DMS114 treated with DMSO at 0.1 percent for 48 hours (cell line): Measurements from ENCODE around the gene APOL5.
"Not testable (repeated sequence)": the region's sequence is repeated elsewhere in the genome, so short reads cannot be mapped to it uniquely, and the experiment has no call there.

Experiments used
- DNase-seq: peaks from one replicate; lab custom pipeline; 2025; ENCODE audit not compliant: unreplicated experiment; lab: John Stamatoyannopoulos, UW

Gene APOL5

DNA sequence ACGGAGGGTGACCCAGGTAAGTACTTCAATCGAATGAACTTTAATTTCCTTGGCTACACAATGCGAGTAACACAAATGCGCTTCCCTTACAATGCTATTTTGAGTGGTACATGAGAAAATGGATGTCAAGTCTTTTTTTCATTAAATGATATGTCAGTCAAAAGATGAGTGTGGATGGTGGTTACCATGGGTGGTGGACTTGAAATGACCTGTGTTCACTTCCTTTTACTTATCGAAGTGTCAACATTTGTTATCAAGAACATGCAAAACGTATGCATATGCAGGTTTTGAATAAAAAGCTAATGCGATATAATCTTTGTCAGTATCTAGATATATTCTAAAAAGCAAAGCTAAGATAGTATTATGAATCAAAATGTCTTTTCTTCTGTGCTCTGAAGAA lies 8.8 kb upstream of the APOL5 start:
- DNase-seq: no peak

DNA sequence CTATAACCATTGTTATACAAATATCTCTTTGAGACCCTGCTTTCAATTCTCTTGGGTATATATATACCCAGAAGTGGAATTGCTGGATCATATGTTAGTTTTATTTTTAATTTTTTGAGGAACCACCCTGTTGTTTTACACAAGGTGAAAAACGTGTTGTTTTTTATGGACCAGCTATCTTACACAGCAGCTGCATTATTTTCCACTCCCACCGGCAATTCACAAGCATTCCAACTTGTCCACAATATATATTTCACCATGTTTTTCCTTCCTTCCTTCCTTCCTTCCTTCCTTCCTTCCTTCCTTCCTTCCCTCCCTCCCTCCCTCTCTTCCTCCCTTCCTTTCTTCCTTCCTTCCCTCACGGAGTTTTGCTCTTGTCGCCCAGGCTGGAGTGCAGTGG lies 6.3 kb upstream of the APOL5 start:
- DNase-seq: no peak

DNA sequence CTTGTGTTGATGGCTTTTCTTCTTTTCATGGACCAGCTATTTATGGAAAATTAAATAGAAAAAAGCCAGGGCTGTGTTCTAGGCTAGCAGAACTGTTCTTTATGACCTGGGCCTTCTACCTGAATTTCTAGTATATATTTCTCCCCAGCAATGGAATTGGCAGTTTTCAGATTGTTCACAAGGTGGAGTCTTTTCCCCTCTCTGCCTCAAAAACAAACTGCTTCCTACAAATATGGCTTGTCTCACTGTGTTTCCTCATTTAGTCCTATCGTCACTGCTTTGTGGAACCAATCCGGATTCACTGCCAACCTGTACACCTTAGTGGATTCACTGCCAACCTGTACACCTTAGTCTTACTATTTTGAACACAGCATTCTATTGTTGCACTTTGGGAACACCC lies 5.0 kb upstream of the APOL5 start:
- DNase-seq: no peak

DNA sequence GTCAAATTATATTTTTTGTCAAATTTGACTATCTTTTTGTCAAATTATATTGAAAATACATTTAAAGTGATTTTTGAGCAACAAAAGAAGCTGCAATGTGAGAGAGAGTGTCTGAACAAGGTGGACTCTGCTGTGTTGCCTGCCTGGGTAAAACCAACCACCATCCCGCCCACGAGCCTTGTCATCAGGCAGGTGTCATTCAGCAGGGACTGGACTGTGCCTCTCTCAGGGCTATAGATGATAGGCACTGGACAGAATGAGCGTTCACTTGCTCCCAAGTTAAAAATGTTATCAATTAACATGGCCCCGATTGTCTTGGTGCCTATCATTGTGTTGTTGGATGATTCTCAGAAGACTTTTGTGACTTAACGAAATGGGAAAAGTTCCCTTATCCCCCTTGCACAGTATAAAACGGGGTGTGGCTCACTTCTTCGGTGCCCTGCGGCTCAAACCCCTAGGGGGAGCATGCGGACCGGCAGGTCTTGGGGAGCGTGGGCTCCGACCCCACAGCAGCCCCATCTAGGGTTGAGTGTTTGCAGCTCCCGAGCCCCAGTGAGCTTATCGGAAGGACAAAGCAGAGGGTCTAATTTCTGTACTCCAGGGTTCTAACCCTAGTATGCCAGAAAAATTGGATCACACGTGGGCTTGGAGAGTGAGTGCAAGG lies 1.7 kb downstream of the APOL5 start:
- DNase-seq: no peak

DNA sequence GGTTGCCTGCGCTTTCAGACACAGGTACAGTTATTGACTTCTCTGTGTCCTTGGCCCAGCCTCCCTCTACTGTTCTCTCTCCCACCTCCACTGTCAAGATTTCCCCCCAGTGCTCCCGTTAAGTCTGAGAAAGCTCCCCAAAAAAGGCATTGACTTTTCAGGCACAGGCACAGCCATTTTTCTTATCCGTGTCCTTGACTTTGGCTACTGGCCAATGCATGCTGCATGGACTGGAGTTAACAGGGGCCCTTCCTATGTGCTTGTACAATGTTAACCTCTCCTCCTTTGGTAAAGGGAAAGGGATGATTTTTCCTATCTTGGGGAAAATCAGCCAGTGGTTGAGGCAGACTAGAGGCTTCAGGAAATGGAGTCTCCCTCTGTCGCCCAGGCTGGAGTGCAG lies 4.3 kb downstream of the APOL5 start:
- DNase-seq: no peak

DNA sequence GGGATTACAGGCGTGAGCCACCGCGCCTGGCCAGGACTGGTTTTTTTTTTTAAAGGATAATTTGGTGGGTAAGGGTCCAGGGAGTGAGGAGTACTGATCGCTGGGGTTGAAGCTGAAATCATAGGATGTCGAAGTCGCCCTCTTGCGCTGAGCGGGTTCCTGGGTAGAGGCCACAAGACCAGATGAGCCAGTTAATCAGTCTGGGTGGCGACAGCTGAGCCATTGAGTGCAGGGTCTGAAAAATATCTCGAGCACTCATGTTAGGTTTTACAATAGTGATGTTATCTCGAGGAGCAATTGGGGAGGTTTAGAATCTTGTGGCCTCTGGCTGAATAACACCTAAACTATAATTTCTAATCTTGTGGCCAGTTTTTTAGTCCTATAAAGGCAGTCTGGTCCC lies 7.8 kb downstream of the APOL5 start:
- DNase-seq: no peak

DNA sequence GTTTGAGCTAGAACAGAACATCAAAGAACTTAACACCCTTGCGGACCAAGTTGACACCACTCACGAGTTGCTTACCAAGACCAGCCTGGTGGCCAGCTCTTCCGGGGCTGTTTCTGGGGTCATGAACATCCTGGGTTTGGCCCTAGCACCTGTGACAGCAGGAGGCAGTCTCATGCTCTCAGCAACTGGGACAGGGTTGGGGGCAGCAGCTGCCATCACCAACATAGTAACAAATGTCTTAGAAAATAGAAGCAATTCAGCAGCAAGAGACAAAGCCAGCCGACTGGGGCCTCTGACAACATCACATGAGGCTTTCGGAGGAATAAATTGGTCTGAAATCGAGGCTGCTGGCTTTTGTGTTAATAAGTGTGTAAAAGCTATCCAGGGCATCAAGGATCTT lies 8.7 kb downstream of the APOL5 start:
- no peak for DNase-seq

DNA sequence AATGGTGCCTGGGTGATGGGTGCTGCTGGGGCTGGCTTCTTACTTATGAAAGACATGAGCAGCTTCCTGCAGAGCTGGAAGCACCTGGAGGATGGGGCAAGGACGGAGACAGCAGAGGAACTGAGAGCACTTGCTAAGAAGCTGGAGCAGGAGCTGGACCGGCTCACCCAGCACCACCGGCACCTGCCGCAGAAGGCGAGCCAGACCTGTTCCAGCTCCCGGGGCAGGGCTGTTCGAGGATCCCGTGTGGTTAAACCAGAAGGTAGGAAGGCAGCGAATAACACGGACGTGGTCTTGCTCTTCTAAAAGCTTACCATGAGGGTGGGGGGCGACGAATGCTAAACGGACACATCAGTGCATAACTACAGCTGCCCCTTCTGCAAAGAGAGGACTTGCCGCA lies 9.3 kb downstream of the APOL5 start:
- DNase-seq: no peak

DNA sequence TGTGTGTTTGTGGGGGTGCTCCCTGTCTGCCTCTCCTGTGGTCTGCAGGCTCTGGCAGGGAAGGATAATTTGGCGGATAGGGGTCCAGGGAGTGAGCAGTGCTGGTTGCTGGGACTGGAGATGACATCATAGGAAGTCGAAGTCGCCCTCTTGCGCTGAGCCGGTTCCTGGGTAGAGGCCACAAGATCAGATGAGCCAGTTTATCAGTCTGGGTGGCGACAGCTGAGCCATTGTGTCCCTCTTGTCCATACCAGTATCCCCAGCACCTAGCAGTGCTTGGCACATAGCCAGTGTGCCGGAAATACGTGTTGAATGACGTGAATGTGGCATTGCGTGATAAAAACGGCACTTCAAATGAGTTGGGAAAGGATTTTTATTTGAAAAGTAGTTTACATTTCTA lies 9.8 kb downstream of the APOL5 start:
- no peak for DNase-seq

DNA sequence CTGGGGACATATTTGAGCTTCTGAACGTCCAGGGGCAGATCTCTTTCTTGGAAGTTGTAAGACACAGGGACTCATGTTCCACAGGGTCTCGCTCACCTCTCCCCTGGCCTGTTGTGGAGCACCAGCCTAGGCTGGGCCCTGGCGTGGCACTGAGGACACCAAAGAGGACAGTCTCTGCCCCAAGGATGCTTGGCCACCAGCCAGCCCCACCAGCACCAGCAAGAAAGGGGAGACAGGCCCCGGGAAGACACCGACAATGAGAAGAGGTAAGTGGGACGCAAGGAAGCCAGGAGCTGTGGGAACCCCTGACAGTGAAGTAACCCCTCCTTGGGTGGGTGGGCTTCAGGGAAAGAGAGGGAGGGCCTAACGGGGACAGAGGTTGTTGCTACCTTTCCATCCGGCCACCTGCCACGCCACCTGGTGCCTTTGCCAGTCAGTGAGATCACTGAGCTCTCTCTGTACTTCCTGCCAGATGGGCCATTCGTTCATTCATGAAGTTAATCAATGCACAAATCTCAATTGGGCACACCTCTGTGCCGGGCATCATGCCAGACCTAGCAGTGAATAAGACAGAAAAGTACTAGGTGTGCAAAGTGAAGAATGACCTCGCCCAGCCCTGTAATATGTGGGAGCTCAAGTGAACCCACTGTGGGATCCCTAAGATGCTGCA lies 11.1 kb downstream of the APOL5 start:
- DNase-seq: no peak

DNA sequence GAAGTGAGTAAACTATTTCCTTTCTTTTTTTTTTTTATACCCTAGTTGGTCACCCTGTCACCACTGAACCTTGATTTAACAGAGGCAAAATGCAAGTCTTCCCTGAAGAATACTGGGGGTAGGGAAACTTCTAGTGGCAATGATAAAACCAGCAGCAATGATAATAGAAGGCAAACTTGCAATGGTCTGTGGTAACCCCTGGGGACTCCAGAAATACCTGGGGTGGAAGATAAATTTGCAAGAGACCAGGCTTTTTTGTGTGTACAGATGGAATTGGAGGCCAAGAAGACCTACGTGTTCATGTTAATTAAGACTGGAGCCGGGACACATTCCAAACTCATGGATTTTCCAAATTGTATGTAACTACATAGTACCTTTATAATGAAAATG lies 11.6 kb downstream of the APOL5 start:
- DNase-seq: no peak

DNA sequence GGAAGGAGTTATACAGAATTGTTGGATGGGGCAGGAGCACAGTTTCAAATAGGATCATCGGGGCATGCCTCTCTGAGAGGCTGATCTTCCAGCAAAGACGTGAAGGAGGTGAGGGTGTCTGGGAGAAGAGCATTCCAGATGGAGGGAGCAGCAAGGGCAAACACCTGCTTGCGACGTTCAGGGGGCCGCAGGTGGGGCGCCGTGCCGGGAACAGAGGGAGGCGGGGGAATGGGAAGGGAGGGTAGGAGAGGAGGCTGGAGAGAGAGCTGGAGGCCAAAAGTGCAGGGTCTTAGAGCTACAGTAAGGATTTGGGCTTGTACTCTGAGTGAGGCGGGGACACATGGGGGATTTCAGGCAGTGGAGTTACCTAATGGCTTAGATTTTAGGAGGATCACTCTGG lies 13.6 kb downstream of the APOL5 start:
- no peak for DNase-seq

DNA sequence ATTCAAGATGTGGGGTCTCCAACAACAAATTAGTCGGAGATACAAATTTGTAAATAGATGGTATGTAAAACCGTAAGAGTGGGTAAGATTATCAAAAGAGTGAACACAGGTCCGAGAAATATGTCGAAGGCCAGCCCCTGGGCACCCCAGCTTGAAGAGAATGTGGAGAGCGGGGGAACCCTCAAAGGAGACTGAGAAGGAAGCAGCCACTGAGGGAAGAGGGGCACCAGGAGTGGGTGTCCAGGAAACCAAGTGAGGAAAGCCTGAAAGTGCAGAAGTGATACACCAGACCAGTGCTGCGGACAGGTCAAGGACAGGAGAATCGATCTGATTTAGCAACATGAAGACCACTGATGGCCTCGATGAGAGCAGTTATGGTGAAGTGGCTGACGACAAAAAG lies 14.4 kb downstream of the APOL5 start:
- no peak for DNase-seq

DNA sequence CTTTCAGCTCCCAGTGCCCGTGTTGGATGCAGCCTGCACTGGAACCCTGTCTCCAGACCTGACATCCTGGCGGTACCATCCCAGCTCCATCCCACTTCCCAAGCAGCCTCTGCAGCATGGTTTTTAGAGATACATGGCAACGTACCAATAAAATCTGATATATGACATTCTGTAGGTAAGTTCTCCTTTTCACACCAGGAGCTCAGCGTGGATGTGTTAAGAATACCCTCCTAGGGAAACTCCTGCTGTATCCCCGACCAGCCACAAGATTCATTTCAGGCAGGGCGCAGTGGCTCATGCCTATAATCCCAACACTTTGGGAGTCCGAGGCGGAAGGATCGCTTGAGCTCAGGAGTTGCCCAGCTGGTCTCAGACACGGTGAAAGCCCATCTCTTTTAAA lies 15.4 kb downstream of the APOL5 start:
- no peak for DNase-seq

DNA sequence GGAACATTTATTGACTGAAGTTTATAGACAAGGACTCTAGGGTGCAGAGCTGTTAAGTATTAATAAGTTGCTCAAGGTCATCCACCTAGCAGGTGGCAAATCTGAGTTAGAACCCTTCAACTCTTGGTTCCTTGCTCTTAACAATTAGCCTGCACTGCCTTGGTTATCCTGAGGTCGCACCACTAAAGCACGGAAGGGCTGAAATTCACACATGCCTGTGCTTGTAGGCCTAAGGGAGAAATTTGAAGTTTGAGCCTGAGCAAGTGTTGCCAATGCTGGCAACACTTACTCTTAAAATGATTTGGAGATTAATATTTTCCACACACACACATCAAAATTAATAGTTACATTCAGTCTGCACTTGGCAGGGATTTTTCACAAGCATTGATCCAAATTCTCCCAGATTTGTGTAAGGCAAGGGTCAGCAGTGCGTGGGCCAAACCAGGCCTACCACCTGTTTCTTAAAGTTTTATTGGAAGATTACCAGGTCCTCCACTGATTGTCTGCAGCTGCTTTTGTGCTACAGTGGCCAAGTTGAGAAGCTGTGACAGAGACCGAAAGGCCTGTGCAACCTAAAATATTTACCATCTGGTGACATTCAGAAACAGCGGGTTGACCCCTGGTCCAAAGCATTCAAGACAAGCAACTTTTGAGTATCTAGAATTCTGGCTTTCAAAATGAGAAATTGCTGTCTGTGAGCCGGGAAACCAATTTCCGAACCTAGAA lies 16.3 kb downstream of the APOL5 start:
- no peak for DNase-seq

DNA sequence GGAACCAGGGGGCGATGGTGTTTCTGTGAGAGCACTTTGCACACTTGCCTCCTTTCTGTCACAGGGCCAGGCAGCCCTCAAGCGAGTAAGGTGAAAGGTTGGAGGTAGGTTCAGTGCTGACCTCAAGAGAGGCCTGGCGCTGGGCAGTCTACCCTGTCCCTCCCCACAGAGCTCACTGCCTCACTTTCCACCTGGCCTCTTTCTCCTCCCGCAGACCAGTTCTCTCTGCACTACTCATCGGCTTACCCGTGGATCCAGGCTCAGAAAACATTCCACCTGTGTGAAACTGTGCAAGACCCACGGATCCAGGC lies 16.8 kb downstream of the APOL5 start:
- no peak for DNase-seq

DNA sequence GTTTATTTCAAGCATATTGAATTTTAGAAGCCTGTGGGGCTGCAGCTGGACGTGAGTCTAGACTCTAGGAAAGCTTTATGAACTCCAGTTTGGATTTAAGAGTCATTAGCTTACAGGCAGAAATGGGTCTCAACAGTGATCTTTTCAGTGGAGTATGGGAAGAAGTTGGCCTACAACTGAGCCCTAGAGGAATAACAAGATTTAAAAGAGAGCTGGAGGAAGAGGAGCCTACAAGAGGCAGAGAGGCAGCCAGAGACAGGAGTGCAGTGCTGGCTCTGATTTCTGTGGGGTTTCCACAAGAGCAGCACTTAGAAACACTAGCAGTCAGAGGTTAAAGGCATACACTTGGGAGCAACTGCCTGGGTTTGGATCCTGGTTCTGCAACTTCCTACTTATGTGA lies 17.9 kb downstream of the APOL5 start:
- no peak for DNase-seq

DNA sequence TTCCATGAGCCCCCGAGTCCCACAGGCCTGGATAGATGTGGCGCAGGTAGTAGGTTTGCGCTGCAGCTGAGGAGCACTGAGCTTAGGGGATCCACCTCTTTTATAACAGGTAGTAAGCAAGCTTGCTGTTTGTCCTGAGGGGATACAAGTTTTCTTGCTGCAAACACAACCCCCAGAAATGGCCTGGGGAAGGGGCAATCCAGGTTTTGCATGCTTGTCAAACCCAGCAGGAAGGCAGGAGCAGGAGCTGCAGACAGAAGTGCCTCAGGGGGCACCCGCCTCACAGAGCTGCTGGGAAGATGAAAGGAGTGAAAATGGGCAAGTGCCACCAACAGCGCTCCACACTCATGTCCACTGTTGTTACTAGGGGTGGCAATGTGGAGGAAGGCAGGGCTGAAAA lies 18.5 kb downstream of the APOL5 start:
- DNase-seq: no peak

DNA sequence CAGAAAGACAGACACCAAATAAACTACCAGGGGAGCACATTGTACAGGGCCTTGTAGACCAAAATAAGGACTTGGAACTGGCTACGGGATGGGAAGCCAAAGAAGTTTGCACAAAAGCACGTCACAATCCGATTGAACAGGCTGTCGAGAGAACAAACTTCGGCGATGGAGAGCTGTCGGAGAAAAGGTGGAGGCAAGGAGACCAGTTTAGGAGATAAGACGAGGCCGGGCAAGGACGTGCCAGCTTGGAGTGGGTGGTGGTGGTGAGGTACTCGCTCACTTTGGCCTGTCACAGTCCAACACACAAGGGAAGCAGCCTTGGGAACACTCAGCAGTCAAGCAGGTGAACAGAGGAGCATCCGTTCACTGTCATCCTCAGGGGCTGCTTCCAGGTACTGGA lies 19.0 kb downstream of the APOL5 start:
- DNase-seq: no peak

DNA sequence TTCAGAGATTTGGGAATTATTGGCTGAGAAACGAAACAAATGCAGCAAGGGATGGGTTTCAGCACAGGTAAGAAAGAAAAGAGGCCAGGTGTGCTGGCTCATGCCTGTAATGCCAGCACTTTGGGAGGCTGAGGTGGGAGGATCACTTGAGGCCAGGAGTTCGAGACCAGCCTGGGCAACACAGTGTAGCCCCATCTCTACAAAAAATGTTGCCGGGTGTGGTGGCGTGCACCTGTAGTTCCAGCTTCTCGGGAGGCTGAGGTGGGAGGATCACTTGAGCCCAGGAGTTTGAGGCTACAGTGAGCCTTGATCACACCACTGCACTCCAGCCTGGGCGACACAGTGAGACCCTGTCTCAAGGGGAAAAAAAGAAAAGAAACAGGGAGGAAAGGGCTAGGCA lies 20.2 kb downstream of the APOL5 start:
- not testable (repeated sequence) for DNase-seq

DNA sequence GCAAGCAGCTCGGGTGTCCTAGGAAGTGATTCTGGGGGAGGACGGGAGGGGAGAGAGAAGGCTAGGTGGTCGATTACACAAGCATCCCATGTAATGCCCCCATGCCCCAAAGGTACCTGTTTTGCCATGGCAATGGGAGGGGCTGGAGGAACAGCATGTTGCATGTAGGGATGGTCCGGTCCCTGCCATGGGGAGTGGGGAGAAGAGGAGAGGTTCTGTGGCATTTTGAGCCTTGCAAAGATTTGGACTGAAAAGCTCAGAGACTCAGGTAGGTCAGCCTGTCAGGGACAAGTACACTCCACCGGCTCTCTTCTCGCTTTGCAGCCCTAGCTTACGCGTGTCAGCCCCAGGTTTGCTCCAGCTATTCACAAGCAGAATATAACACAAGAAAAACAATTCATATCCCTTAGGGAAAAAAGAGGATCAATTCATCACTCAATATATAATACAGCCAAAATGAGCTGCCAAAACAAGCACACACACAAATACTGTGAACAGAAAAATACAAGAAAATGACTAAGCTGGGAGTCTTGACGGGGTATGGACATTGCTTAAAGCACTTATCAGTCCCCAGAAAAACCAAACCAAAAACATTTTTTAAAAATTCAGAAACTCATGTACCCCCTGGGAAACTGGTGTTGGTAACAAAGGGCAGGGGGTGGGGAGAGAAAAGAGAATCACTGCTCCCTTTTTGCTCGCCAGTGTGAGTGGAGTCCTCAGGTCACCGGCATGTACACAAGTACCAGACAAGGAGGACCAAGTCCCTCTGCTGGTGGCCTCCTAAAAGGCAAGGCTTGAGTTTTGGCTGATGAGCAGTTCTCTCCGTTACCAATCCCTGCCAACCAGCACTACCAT lies 21.6 kb downstream of the APOL5 start:
- DNase-seq: no peak

DNA sequence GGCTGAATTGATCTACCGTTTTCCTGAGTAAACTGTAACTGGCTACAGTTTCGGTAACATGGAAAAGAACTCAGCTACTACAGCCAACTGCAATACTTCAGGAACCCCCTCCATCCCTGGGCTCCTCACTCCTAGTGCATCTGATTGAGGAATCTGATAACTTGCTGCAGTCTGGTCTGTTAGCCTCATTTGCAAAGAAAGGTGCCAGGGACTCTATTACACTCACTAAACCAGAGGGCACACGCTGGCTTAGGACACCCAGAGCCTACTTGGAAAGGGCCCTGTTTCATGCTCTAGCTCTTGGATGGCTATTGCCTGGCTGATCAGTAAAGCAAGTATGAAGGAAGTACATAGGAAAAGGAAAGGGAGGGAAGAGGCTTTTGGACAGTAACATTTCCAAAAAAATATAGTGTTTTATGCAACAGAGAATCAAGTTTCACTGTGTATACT lies 22.3 kb downstream of the APOL5 start:
- DNase-seq: no peak
